ENCODE results near the gene DAZAP1.

Gene DAZAP1

GRCh38 chr19:1407528-1408299 is at the start of gene DAZAP1:
Gene DAZAP1 (plus strand): TSS chr19:1407586. CDS start chr19:1407774, 188 bp downstream.
- TF ChIP-seq SP1 (IDR thresholded peaks at IDR 0.05) (no peak), SUZ12 (IDR thresholded peaks at IDR 0.05) (no peak), FOXA1 (IDR thresholded peaks at IDR 0.05) (no peak), PKNOX1 (IDR thresholded peaks at IDR 0.05) (no peak), BHLHE40 (IDR thresholded peaks at IDR 0.05; ENCODE audit: borderline replicate concordance) (no peak), TARDBP (IDR thresholded peaks at IDR 0.05) (no peak), ARNT (IDR thresholded peaks at IDR 0.05) (no peak), LEF1 (IDR thresholded peaks at IDR 0.05; ENCODE audit: borderline replicate concordance) (no peak), CTBP1 (IDR thresholded peaks at IDR 0.05; ENCODE audit: borderline replicate concordance) (no peak), HDGF (IDR thresholded peaks at IDR 0.05; ENCODE audit: borderline replicate concordance) (no peak), L3MBTL2 (conservative IDR thresholded peaks at IDR 0.05) (no peak), ZNF384 (IDR thresholded peaks at IDR 0.05) (no peak), NFRKB (IDR thresholded peaks at IDR 0.05) (no peak), FOXK2 (IDR thresholded peaks at IDR 0.05) (no peak)
- POLR2A ChIA-PET, result no interaction called here
- no peak for DNase-seq (ENCODE audit: extremely low spot score)
- CTCF ChIA-PET, result no interaction called here

GRCh38 chr19:1360126-1360817 is 47.1 kb upstream of the DAZAP1 start:
- TF ChIP-seq TARDBP (IDR thresholded peaks at IDR 0.05), result no peak
- no peak for TF ChIP-seq ELF4 (IDR thresholded peaks at IDR 0.05)
- no peak for TF ChIP-seq HDGF (IDR thresholded peaks at IDR 0.05; ENCODE audit: borderline replicate concordance)
- TF ChIP-seq ARNT (IDR thresholded peaks at IDR 0.05), result no peak
- TF ChIP-seq SP1 (IDR thresholded peaks at IDR 0.05), result no peak
- no peak for TF ChIP-seq L3MBTL2 (conservative IDR thresholded peaks at IDR 0.05)
- TF ChIP-seq FOXM1 (IDR thresholded peaks at IDR 0.05; ENCODE audit: borderline replicate concordance), result no peak
- TF ChIP-seq NFRKB (IDR thresholded peaks at IDR 0.05), result no peak
- no peak for TF ChIP-seq LEF1 (IDR thresholded peaks at IDR 0.05; ENCODE audit: borderline replicate concordance)
- no peak for TF ChIP-seq CTBP1 (IDR thresholded peaks at IDR 0.05; ENCODE audit: borderline replicate concordance)
- TF ChIP-seq PKNOX1 (IDR thresholded peaks at IDR 0.05), result no peak
- no peak for TF ChIP-seq FOXA1 (IDR thresholded peaks at IDR 0.05)
- no peak for DNase-seq (ENCODE audit: extremely low spot score)
- ChIA-PET CTCF (no interaction called here), POLR2A (interaction anchor here (1.2 kb wide), 1 partner anchor 91 kb away, joined by 4 read pairs; the partner anchor contains the start of gene CIRBP)

GRCh38 chr19:1360818-1361461 is 46.4 kb upstream of the DAZAP1 start:
- TF ChIP-seq CTBP1 (IDR thresholded peaks at IDR 0.05; ENCODE audit: borderline replicate concordance) (no peak), FOXA1 (IDR thresholded peaks at IDR 0.05) (no peak), ZNF384 (IDR thresholded peaks at IDR 0.05) (no peak), BHLHE40 (IDR thresholded peaks at IDR 0.05; ENCODE audit: borderline replicate concordance) (no peak), TARDBP (IDR thresholded peaks at IDR 0.05) (no peak), FOXK2 (IDR thresholded peaks at IDR 0.05) (no peak), LEF1 (IDR thresholded peaks at IDR 0.05; ENCODE audit: borderline replicate concordance) (no peak)
- ChIA-PET CTCF (interaction anchor here (0.6 kb wide), 1 partner anchor 383 kb away, joined by 4 read pairs; no protein-coding TSS in a partner anchor), POLR2A (no interaction called here)
- peak; percentile 42 for DNase-seq (ENCODE audit: extremely low spot score)

GRCh38 chr19:1361601-1362386 is 45.6 kb upstream of the DAZAP1 start:
- no peak for TF ChIP-seq NFRKB (IDR thresholded peaks at IDR 0.05)
- no peak for TF ChIP-seq BHLHE40 (IDR thresholded peaks at IDR 0.05; ENCODE audit: borderline replicate concordance)
- no peak for TF ChIP-seq L3MBTL2 (conservative IDR thresholded peaks at IDR 0.05)
- TF ChIP-seq ARNT (IDR thresholded peaks at IDR 0.05), result no peak
- no peak for TF ChIP-seq LEF1 (IDR thresholded peaks at IDR 0.05; ENCODE audit: borderline replicate concordance)
- no peak for TF ChIP-seq CTBP1 (IDR thresholded peaks at IDR 0.05; ENCODE audit: borderline replicate concordance)
- TF ChIP-seq TARDBP (IDR thresholded peaks at IDR 0.05), result no peak
- TF ChIP-seq ZNF384 (IDR thresholded peaks at IDR 0.05), result no peak
- no peak for TF ChIP-seq FOXA1 (IDR thresholded peaks at IDR 0.05)
- no peak for TF ChIP-seq SP1 (IDR thresholded peaks at IDR 0.05)
- TF ChIP-seq FOXM1 (IDR thresholded peaks at IDR 0.05; ENCODE audit: borderline replicate concordance), result no peak
- TF ChIP-seq PKNOX1 (IDR thresholded peaks at IDR 0.05), result no peak
- TF ChIP-seq ELF4 (IDR thresholded peaks at IDR 0.05), result no peak
- TF ChIP-seq SUZ12 (IDR thresholded peaks at IDR 0.05), result no peak
- TF ChIP-seq FOXK2 (IDR thresholded peaks at IDR 0.05), result no peak
- no peak for TF ChIP-seq HDGF (IDR thresholded peaks at IDR 0.05; ENCODE audit: borderline replicate concordance)
- DNase-seq (ENCODE audit: extremely low spot score), result no peak
- ChIA-PET POLR2A (no interaction called here), CTCF (interaction anchor here (0.6 kb wide), 1 partner anchor 382 kb away, joined by 4 read pairs; no protein-coding TSS in a partner anchor)

Measured in HEK293T (cell line).